ENCODE data around the gene SPACA4. TPM values are rescaled to one million over a fixed set of nuclear protein-coding genes. Genes with fewer than 3 reads are reported as not detected.
"Not testable (repeated sequence)": the region's sequence is repeated elsewhere in the genome, so short reads cannot be mapped to it uniquely, and the experiment has no call there.

SPACA4 gene, protein sequence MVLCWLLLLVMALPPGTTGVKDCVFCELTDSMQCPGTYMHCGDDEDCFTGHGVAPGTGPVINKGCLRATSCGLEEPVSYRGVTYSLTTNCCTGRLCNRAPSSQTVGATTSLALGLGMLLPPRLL
- not detected for polyA plus RNA-seq (ENCODE audit: insufficient read length)
- long read RNA-seq, donor 1 = 0 reads
- long read RNA-seq, donor 2 = 0 reads
- long read RNA-seq, donor 3, partial matches to known transcripts = 0 of 1 reads
- long read RNA-seq, donor 3, other reads (novel, unspliced or antisense) = 0 of 1 reads
- long read RNA-seq, donor 4 = 0 reads
- long read RNA-seq, donor 5 = 0 reads
- long read RNA-seq, donor 6 = 0 reads
- long read RNA-seq, donor 7 = 0 reads
- long read RNA-seq, donor 8 = 0 reads

DNA sequence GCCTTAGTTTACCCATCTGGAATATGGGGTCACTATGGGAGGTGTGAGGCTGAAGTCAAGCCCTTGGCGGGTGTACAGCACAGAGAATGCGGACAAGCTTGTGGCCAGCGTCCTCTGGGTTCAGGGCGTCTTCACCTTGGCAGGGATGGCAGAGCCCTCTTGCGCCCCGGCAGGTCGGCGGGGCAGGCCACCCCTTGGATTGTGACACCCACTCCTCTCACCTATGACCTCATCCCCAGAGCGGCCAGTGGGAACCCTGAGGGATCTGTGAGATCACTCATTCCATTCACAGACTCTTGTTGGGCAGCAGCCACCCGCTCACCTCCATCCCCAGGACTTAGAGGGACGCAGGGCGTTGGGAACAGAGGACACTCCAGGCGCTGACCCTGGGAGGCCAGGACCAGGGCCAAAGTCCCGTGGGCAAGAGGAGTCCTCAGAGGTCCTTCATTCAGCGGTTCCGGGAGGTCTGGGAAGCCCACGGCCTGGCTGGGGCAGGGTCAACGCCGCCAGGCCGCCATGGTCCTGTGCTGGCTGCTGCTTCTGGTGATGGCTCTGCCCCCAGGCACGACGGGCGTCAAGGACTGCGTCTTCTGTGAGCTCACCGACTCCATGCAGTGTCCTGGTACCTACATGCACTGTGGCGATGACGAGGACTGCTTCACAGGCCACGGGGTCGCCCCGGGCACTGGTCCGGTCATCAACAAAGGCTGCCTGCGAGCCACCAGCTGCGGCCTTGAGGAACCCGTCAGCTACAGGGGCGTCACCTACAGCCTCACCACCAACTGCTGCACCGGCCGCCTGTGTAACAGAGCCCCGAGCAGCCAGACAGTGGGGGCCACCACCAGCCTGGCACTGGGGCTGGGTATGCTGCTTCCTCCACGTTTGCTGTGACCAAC is at the start of gene SPACA4:
SPACA4 (plus strand) TSS at position 280 of the 896 bp plus-strand sequence; CDS start at position 517, 237 bp downstream.
- DNase-seq = no peak

DNA sequence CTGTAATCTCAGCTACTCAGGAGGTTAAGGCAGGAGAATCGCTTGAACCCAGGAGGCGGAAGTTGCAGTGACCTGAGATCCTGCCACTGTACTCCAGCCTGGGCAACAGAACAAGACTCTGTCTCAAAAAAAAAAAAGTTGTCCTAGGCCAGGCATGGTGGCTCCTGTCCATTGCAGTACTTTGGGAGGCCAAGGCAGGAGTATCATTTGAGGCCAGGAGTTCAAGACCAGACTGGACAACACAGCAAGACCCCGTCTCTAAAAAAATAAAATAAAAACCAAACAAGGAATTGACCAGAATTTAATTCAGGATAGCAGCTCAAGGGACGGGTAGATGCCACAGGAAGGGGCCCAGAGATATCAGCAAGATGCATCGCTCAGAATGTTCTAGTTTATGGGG is 49.7 kb upstream of the SPACA4 start:
- no peak for DNase-seq

DNA sequence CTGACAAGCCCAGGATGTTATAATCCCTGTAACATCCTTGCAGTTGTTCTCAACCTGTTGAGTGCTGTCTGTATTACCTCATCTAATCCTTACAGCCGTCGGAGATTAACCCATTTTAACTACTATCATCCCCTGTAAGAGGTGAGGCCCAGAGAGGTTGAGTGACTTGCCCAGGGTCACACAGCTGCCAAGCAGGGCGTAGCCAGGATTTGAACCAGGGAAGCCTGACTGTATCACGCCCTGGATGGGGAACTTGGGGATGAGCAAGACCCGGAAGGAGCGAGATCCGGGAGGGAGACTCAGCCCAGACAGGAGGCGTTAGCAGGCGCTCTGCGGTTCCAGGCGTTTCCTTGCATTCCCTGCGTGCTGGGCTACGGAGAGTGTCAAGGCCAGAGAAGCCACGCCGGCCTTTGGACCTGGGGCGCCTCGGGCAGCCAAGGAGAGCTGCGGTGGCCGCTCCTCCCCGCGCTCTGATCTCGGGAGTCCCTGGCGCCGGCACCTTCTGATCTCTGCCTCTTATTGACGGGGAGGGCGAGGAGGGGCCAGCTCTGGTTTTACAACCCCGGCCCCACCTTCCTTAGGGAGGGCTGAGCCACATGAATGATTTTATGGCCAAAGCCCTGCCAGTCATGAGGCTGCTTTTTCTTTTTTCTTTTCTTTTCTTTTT is 48.4 kb upstream of the SPACA4 start:
- no peak for DNase-seq

DNA sequence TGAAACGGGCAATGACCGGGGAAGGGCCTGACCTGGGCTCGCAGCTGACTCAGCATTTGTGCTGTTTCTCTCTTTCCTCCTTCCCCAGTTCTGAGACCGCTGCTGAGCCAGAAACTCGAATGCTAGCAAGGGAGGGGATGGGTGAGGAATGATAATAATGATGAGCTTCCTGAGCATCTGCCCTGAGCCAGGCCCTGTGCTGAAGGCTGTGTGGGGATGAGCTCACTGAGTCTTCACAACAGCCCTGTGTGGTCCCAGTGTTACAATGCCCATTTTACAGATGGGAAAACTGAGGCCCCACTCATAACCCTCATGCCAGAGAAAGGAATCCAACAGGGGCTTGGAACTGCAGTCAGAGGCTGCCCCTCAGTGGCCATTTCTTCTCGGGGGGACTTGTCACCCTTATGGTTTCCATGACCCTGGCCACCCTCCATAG is 46.4 kb upstream of the SPACA4 start:
- DNase-seq = no peak

DNA sequence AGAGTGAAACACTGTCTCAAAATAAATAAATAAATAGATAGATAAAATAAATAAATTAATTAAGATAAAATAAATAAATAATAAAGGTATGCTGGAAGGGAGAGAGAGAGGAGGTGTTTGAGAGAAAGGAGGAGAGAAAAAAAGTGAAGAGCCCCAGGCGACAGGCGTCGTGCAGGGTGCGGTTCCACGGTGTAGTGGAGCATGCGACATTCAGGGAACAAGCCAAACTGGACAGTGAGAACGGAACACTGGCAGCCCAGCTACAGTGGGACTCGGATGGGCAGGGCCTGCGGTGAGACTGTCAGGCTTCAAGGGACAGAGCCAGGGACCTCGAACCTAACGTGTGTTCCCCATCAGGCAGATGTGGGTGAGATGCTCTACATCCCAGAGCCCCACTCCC is 45.1 kb upstream of the SPACA4 start:
- DNase-seq = no peak

DNA sequence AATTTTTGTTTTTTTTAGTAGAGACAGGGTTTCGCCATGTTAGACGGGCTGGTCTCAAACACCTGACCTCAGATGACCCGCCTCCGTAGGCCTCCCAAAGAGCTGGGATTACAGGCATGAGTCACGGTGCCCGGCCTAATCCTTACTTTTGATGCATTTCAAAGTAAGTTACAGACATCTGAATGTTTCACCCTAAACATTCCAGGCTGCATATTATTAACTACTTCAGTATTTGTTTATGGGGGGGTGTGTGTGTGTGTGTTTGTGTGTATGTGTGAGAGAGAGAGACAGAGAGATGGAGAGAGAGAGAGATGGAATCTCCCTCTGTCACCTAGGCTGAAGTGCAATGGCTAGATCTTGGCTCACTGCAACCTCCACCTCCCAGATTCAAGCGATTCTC is 41.5 kb upstream of the SPACA4 start:
- DNase-seq = no peak

DNA sequence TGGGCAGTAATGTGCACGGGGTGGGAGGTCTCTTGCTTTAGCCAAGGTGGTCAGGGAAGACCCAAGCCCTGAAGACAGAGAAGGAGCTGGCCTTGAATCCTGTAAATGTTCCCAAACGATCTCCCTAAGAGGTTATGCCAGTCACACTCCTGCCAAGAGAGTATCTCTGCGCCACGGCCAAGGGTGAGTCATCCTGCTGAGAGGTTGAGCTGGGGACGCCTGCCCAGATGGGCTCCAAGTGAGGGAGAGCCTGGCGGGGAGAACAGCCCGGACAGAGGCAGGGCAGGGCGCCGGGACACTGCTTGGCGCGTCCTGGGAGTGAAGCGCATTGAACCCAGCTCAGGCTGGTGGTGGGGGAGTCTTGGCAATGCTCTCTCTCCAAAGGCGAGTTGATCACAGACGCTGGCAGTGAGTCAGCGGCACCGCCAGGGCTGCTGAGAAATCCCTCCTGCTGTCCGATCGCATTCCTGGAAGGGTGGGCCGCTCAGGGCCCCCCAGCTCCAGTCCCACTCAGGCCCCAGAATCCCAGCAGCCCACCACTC is 38.1 kb upstream of the SPACA4 start:
- DNase-seq = no peak

DNA sequence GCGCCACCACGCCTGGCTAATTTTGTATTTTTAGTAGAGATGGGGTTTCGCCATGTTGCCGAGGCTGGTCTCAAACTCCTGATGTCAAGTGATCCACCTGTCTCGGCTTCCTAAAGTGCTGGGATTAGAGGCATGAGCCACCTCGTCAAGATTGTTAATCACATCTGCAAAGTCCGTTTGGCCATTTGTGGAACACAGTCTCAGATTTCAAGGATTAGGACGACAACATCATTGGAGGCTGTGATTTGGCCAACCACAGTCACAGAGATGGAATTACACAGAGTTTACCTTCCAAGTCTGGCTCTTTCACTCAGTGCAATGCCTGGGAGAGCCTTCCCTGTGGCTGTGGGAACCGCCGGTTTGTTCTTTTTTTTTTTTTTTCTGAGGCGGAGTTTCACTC is 36.7 kb upstream of the SPACA4 start:
- no peak for DNase-seq

DNA sequence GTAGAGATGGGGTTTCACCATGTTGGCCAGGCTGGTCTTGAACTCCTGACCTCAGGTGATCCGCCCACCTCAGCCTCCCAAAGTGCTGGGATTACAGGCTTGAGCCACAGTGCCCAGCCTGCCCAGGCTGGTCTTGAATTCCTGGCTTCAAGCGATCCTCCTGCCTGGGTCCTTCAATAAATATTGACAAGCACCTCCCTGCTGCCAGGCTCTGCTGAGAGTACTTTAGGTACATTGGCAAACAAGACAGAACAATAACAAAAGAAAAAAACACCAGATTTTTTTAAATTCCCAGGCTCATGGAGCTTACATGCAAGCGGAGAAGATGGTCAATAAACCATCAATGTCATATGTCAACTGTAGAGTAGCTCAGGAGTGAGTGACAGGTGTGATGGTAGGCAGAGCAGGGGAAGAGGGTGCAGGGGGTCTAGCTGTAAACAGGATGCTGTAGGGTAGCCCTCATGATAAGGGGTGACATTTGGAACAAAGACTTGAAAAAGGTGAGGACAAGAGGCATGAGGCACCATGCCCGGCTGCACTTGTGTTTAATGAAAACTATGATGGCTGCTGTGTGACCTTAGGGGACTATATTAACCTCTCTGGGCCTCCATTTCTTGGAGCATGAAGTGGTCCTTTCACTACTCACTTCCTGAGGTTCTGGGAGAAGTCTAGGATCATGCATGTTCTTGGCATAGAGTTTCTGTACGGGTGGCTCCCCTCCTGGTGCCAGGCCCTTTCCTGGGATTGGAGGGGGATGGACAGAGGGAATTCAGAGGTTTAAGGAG is 35.0 kb upstream of the SPACA4 start:
- DNase-seq = no peak

DNA sequence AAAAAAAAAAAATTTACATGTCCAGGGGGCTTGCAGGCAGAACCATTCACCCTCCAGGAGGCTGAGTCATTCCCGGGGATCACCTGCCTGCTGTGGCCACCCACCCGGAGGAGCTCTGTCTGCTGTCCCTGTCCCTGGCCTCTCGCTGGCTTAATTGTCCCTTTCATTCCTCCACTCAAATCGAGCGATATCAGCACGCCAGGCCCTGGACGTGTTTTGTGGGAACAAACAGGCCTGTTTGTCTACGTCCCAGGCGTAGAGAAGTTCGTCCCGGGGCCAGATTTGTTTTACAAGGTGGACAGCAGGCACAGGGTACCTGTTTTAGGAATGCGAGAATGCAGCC is 33.4 kb upstream of the SPACA4 start:
- no peak for DNase-seq

DNA sequence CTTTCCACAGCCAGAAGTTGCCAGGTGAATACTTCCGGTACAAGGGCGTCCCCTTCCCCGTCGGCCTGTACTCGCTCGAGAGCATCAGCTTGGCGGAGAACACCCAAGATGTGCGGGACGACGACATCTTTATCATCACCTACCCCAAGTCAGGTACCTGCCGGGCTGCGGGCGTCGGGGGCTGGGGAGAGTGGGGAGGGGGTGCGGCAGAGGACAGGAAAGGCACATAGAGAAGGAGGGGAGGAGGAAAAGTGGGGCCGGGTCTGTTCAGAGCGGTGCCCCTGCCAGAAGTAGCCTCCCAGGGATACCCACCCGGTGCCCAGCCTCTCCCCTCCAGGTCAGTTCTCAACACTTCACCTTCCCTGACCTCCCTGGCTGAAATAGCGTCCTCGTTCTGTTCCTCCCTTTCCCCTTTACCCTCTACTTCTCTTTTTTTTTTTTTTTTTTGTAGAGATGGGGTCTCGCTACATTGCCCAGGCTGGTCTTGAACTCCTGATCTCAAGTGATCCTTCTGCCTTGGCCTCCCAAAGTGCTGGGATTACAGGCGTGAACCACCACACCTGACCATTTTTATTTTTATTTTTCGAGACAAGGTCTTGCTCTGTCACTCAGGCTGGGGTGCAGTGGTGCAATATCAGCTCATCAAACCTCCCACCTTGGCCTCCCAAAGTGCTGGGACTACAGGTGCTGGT is 30.5 kb upstream of the SPACA4 start:
- DNase-seq = no peak

DNA sequence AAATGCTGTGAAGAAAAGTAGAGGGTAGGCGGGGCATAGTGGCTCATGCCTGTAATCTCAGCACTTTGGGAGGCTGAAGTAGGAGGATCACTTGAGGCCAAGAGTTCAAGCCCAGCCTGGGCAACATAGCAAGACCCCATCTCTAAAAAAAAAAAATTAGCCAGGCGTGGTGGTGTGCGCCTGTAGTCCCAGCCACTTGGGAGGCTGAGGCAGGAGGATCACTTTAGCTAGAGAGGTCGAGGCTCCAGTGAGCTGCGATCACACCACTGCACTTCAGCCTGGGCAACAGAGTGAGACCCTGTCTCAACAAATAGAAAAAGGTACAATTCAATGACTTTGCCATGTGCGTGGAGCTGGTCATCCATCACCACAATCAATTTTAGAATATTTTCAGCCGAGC is 28.6 kb upstream of the SPACA4 start:
- not testable (repeated sequence) for DNase-seq

DNA sequence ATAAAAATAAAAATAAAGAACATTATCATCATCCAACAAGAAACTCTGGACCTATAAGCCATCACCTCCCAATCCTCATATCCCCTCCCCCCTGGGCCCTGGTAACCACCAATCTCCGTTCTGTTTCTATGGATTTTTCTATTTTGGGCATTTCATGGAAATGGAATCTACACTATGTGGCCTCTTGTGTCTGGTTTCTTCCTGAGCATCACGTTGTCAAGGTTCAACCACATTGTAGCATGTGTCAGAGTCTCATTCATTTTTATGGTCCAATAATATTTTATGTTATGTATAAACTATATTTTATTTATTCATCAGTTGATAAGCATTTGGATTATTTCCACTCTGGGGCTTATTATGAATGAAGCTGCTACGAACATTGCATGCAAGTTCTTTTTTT is 27.7 kb upstream of the SPACA4 start:
- DNase-seq = no peak

DNA sequence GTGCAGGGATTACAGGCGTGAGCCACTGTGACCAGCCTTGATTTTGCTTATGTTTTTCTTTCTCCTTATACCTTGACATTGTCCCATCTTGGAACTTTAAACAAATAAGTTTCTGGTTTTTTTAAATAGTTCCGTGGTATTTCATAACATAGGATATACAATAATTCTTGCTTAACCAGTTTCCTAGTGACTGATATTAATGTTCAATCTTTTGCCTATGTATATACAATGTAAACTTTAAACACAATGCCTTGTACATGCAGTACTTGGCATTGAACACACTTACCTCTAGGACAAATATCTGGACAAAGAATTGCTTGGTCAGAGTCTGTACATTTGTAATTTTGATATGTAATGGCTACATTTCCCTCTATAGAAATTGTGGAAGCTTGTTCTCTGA is 24.4 kb upstream of the SPACA4 start:
- DNase-seq = no peak

DNA sequence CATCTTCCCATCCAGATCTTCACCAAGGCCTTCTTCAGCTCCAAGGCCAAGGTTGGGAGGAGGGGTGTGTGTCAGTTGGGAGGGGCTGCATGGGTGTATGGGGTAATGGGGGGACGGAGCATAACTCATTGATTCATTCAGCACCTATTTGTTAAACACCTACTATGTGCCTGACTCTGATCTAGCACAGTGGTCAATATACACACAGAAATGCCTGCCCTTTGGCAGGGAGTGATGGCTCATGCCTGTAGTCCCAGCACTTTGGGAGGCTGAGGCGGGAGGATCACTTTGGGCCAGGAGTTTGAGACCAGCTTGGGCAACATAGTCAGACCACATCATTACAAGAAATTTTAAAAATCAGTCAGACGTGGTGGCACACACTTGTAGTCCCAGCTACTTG is 19.2 kb upstream of the SPACA4 start:
- no peak for DNase-seq

DNA sequence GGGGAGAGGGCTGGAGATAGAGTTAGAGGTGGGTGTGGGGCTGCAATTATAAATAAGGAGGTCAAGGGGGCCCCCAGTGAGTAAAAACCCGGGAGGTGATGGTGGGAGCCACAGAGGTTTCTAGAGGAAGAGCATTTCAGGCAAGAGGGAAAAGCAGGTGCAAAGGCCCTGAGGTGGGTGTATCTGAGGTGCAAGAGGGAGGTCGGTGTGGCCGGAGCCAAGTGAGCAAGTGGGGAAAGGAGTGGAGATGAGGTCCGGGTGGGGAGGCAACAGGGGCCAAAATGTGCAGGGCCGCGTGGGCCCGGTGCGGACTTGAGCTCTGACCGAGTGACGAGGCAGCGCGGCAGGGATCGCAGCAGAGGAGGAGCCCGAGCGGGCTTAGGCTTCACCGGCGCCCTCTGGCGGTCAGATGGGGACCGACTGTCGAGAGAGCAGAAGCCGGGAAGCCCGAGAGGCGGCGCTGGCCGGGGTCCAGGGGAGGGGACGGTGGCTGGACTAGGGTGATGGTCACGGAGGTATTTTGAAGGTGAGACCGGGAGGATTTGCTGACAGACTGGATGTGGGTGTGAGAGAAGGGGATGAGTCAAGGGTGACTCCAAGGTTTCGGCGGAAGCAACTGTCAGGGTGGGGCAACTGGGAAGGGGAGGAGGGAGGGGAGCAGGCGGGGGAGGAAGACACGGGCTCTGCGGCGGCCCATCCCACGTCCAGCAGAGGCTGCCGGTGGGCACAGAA is 17.7 kb upstream of the SPACA4 start:
- peak; percentile 85 for DNase-seq

DNA sequence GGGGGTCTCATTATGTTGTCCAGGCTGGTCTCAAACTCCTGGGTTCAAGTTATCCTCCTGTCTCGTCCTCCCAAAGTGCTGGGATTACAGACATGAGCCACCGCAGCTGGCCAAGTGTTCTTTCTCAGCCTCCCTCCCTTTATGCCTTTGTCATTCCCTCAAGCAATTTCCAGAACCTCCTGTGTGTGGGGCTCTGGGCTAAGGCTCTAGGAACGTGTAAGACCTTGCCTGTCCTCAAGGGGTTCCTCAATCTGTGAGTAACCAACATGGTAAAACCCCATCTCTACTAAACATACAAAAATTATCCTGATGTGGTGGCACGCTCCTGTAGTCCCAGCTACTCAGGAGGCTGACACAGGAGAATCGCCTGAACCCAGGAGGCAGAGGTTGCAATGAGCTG is 15.5 kb upstream of the SPACA4 start:
- DNase-seq = no peak

DNA sequence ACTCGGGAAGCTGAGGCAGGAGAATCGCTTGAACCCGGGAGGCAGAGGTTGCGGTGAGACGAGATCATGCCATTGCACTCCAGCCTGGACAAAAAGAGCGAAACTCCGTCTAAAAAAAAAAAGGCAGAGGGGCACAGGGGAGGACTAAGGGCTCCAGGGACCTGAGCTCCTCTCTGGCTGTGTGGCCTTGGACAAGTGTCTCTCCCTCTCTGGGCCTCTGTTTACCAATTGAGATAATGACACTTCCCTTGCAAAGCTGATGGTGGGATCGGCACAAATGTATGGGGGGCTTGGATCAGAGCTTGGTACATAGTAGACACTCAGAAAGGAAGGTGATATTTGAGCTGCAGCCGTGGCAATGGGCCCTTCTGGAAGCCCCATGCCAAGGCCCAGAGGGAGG is 11.4 kb upstream of the SPACA4 start:
- DNase-seq = no peak

DNA sequence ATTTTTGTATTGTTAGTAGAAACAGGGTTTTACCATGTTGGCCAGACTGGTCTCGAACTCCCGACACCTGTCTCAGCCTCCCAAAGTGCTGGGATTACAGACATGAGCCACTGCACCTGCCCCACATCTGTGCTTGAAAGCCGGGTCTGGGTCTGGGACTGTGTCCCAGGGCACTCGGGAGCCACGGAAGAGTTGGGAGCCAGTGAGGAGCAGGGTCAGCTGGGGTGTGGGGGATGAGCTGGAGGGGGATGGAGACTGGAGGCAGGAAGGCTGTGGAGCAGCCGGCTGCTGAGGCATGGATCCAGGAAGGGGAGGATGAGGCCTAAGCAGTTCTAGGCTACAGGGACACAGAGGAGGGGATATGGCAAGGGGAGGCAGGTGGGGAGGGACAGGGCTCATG is 10.7 kb upstream of the SPACA4 start:
- DNase-seq = no peak

DNA sequence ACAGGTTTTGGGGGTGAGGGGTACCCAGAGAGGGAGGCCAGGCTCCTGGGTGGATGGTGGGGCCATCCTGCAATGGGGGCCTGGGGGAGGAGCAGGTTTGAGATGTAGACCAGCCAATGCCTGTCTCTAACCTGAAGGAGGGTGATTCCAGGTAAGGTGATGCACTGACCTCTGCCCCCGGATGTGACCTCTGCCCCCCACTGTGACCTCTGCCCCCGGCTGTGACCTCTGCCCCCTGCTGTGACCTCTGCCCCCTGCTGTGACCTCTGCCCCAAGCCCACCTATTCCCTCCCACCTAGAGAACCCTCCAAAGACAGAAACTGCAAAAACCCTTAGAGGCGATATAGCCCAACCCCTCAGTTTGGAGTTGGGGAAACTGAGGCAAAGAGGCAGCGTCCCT is 10.3 kb upstream of the SPACA4 start:
- DNase-seq = no peak
